Suprapubic skin (tissue), 4 donors: Measurements from ENCODE around the gene TIMM44.

Experiments used
- POLR2A ChIP-seq, 2 donors: fragments of 450-650 bp; IDR thresholded peaks; one replicate each; pipeline ENCODE4 v1.6.1; 2017; ENCODE audit warnings: antibody characterized with exemption in 2 of 2, mild to moderate bottlenecking in 2 of 2, moderate library complexity in 2 of 2
- POLR2AphosphoS5 ChIP-seq, 3 donors: sonication (generic); formaldehyde crosslinking; IDR thresholded peaks; one replicate each; pipeline ENCODE4 v1.6.1; 2017; ENCODE audit warnings: antibody characterized with exemption in 3 of 3
- TF ChIP-seq, protein P1 (sequence below), 2 donors: fragments of 200-600 bp in 1 of 2; fragments of 450-650 bp in 1 of 2; sonication (generic) in 1 of 2; IDR thresholded peaks; one replicate each; pipeline ENCODE4 v1.5.1; 2016 to 2019; ENCODE audit warnings: antibody characterized with exemption in 2 of 2, mild to moderate bottlenecking in 1 of 2, moderate library complexity in 1 of 2

DNA sequence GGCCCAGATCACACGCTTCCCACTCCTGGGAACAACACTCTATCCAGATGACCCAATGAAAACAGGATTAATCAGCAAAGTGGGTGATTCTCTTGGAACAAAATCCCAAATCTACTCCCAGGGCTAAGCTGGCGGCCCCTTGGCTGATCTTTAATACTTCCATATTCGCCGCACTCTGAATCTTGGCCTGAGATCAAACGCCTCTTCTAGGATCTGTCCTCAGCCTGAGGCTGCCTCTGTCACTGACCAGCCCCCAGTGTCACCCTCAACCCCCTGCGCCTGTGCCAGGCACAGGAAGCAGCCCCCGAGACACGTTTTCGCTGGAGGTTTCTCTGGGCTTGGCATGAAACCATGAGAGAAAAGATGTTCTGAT, 15.1 kb downstream of the TIMM44 start:
- TF ChIP-seq POLR2A (IDR thresholded peaks at IDR 0.05) (no peak), POLR2AphosphoS5 (IDR thresholded peaks at IDR 0.05) (no peak)
- TF ChIP-seq, protein P1, sequence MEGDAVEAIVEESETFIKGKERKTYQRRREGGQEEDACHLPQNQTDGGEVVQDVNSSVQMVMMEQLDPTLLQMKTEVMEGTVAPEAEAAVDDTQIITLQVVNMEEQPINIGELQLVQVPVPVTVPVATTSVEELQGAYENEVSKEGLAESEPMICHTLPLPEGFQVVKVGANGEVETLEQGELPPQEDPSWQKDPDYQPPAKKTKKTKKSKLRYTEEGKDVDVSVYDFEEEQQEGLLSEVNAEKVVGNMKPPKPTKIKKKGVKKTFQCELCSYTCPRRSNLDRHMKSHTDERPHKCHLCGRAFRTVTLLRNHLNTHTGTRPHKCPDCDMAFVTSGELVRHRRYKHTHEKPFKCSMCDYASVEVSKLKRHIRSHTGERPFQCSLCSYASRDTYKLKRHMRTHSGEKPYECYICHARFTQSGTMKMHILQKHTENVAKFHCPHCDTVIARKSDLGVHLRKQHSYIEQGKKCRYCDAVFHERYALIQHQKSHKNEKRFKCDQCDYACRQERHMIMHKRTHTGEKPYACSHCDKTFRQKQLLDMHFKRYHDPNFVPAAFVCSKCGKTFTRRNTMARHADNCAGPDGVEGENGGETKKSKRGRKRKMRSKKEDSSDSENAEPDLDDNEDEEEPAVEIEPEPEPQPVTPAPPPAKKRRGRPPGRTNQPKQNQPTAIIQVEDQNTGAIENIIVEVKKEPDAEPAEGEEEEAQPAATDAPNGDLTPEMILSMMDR (IDR thresholded peaks at IDR 0.05): no peak
